GM23338 (cell line): ENCODE measurements around the gene ENTHD1. TPM values are rescaled to one million over a fixed set of nuclear protein-coding genes. Genes with fewer than 3 reads are reported as not detected.

Experiments
- ATAC-seq: fragments of 200-7000 bp; cut with Tn5 transposase; 3 replicates; pipeline ENCODE4 v1.9.1; 2020
- DNase-seq: peaks from one replicate; pipeline ENCODE4 v3.0.0-alpha.2; 2015; ENCODE audit warnings: low spot score
- H2AFZ ChIP-seq: fragments of 200-600 bp; sonication (generic); 2 replicates; pipeline ENCODE4 v1.8.0; 2016; ENCODE audit warnings: antibody characterized with exemption, mild to moderate bottlenecking, moderate library complexity
- H3F3A ChIP-seq: fragments of 200-600 bp; sonication (generic); replicated peaks from 2 replicates; pipeline ENCODE4 v1.8.0; 2017; ENCODE audit warnings: antibody characterized with exemption, mixed run types, low read depth
- H3K27ac ChIP-seq: fragments of 200-600 bp; sonication (generic); 2 replicates; pipeline ENCODE4 v1.6.1; 2016; ENCODE audit warnings: low read depth
- H3K27me3 ChIP-seq: fragments of 200-600 bp; sonication (generic); 2 replicates; pipeline ENCODE4 v1.8.0; 2016; ENCODE audit warnings: mild to moderate bottlenecking, mixed run types, moderate library complexity; ENCODE audit not compliant: insufficient read depth
- H3K36me3 ChIP-seq: fragments of 200-600 bp; sonication (generic); 2 replicates; pipeline ENCODE4 v1.8.0; 2016; ENCODE audit warnings: mild to moderate bottlenecking; ENCODE audit not compliant: insufficient read depth
- H3K4me1 ChIP-seq: fragments of 200-600 bp; sonication (generic); 2 replicates; pipeline ENCODE4 v1.8.0; 2016; ENCODE audit warnings: mild to moderate bottlenecking, moderate library complexity; ENCODE audit not compliant: insufficient read depth
- H3K4me2 ChIP-seq: fragments of 200-600 bp; sonication (generic); 2 replicates; pipeline ENCODE4 v1.7.1; 2017; ENCODE audit warnings: mixed run types
- H3K4me3 ChIP-seq: fragments of 200-600 bp; sonication (generic); 2 replicates; pipeline ENCODE4 v1.6.1; 2016; ENCODE audit warnings: mixed run types
- H3K79me2 ChIP-seq: fragments of 200-600 bp; sonication (generic); replicated peaks from 2 replicates; pipeline ENCODE4 v1.8.0; 2017; ENCODE audit warnings: mild to moderate bottlenecking; ENCODE audit not compliant: insufficient read depth
- H3K9me2 ChIP-seq: fragments of 200-600 bp; sonication (generic); 2 replicates; pipeline ENCODE4 v1.8.0; 2017; ENCODE audit not compliant: insufficient read depth
- H4K20me1 ChIP-seq: fragments of 200-600 bp; sonication (generic); replicated peaks from 2 replicates; pipeline ENCODE4 v1.8.0; 2017; ENCODE audit warnings: mild to moderate bottlenecking; ENCODE audit not compliant: insufficient read depth
- H3K27ac Mint-ChIP-seq: 2 replicates; pipeline ENCODE4 v1.8.0; 2020; ENCODE audit warnings: inconsistent platforms, mild to moderate bottlenecking, moderate library complexity, mixed read lengths
- H3K27me3 Mint-ChIP-seq: 3 replicates; pipeline ENCODE4 v1.8.0; 2022; ENCODE audit warnings: low read depth, mild to moderate bottlenecking, moderate library complexity, mixed read lengths, inconsistent platforms; ENCODE audit not compliant: insufficient read depth, poor library complexity
- H3K36me3 Mint-ChIP-seq: 3 replicates; pipeline ENCODE4 v1.8.0; 2021; ENCODE audit warnings: low read depth, mild to moderate bottlenecking, inconsistent platforms, moderate library complexity, mixed read lengths
- H3K4me1 Mint-ChIP-seq: 3 replicates; pipeline ENCODE4 v1.8.0; 2020; ENCODE audit warnings: mild to moderate bottlenecking, inconsistent platforms, mixed read lengths
- H3K4me3 Mint-ChIP-seq: 3 replicates; pipeline ENCODE4 v1.8.0; 2021; ENCODE audit warnings: moderate library complexity, mild to moderate bottlenecking, inconsistent platforms, mixed read lengths
- H3K9me3 Mint-ChIP-seq: 3 replicates; pipeline ENCODE4 v1.8.0; 2020; ENCODE audit warnings: moderate library complexity, mild to moderate bottlenecking, inconsistent platforms, mixed read lengths
- CREB1 ChIP-seq: fragments of 250-450 bp; sonication (Bioruptor Pico); IDR thresholded peaks from 2 replicates; pipeline ENCODE4 v1.5.0; 2020; ENCODE audit warnings: low read depth, mild to moderate bottlenecking, moderate library complexity
- CTCF ChIP-seq, 2 experiments: fragments of 200-600 bp in 1 of 2; sonication (generic) in 1 of 2; conservative IDR thresholded peaks; 2 replicates each; pipeline versions ENCODE4 v1.5.1 to v1.6.1; 2016 to 2017; ENCODE audit warnings: antibody characterized with exemption in 2 of 2, low read depth in 2 of 2, mild to moderate bottlenecking in 2 of 2, moderate library complexity in 1 of 2
- JUNB ChIP-seq: IDR thresholded peaks from one replicate; pipeline ENCODE4 v1.6.1; 2016; ENCODE audit warnings: antibody characterized with exemption; ENCODE audit not compliant: unreplicated experiment
- NANOG ChIP-seq: IDR thresholded peaks from 2 replicates; pipeline ENCODE4 v1.6.1; 2016; ENCODE audit warnings: antibody characterized with exemption, borderline replicate concordance
- REST ChIP-seq: IDR thresholded peaks from one replicate; pipeline ENCODE4 v1.6.1; 2018; ENCODE audit warnings: antibody characterized with exemption; ENCODE audit not compliant: unreplicated experiment
- STAT1 ChIP-seq: IDR thresholded peaks from one replicate; pipeline ENCODE4 v1.6.1; 2016; ENCODE audit warnings: antibody characterized with exemption; ENCODE audit not compliant: unreplicated experiment
- ZNF114 ChIP-seq: fragments of 250-450 bp; sonication (Bioruptor Pico); IDR thresholded peaks from 2 replicates; pipeline ENCODE4 v1.5.0; 2020; ENCODE audit warnings: mild to moderate bottlenecking, moderate library complexity
- ZNF462 ChIP-seq: fragments of 250-450 bp; sonication (Bioruptor Pico); IDR thresholded peaks from 2 replicates; pipeline ENCODE4 v1.5.0; 2020; ENCODE audit warnings: mild to moderate bottlenecking, moderate library complexity
- polyA plus RNA-seq: library from polyadenylated mRNA; unstranded; fragments of >200 nt; fragmentation: Nextera tagmentation; extraction: Ambion mirVana; gene quantifications from 2 replicates; pipeline ENCODE4 v1.2.1, GENCODE V29; 2016
- total RNA-seq: library from RNA; depleted of rRNA; stranded (reverse); fragments of >200 nt; shearing (Covaris generic); gene quantifications from 2 replicates; pipeline ENCODE4 v1.2.3, GENCODE V29; 2014

The ENTHD1 gene
- total and polyA plus RNA-seq, 2 experiments from 2014 or later: not detected

GRCh38 chr22:39908737-39909136 lies 15.2 kb upstream of the ENTHD1 start:
- H3K36me3 ChIP-seq: no peaks in the 10 kb centered on the region
- H3K27me3 Mint-ChIP-seq: peaks cover 4% of the 10 kb centered on the region
- H4K20me1 ChIP-seq: no peaks in the 10 kb centered on the region
- no peak overlapping the region for H3K4me3 ChIP-seq
- no peaks in the 10 kb centered on the region for H3F3A ChIP-seq
- no peaks in the 10 kb centered on the region for H3K9me3 Mint-ChIP-seq
- peaks cover 16% of the 10 kb centered on the region; the same call in 2 of the 3 replicates for H3K4me1 Mint-ChIP-seq
- H2AFZ ChIP-seq: no peak overlapping the region
- H3K27me3 ChIP-seq: no peaks in the 10 kb centered on the region
- DNase-seq (no peak), ATAC-seq (no peak)
- H3K4me3 Mint-ChIP-seq: no peak overlapping the region
- H3K4me1 ChIP-seq: peaks cover 6% of the 10 kb centered on the region; the same call in 1 of the 2 replicates
- no peak overlapping the region for H3K27ac Mint-ChIP-seq
- H3K79me2 ChIP-seq: no peaks in the 10 kb centered on the region
- no peak overlapping the region for H3K27ac ChIP-seq
- no peak overlapping the region for H3K4me2 ChIP-seq
- no peaks in the 10 kb centered on the region for H3K36me3 Mint-ChIP-seq
- no peak for TF ChIP-seq CTCF (conservative IDR thresholded peaks at IDR 0.05; ENCODE audit: low read depth in 2 of 2)
- H3K9me2 ChIP-seq: no peaks in the 10 kb centered on the region

GRCh38 chr22:39908136-39908535 lies 14.6 kb upstream of the ENTHD1 start:
- Histone ChIP-seq H3K9me2 (no peaks in the 10 kb centered on the region), H3K4me2 (no peak overlapping the region), H3F3A (no peaks in the 10 kb centered on the region), H2AFZ (no peak overlapping the region), H3K4me1 (peaks cover 6% of the 10 kb centered on the region; the same call in 1 of the 2 replicates), H3K4me3 (no peak overlapping the region), H3K36me3 (no peaks in the 10 kb centered on the region), H3K79me2 (no peaks in the 10 kb centered on the region), H3K27ac (no peak overlapping the region), H3K27me3 (no peaks in the 10 kb centered on the region), H4K20me1 (no peaks in the 10 kb centered on the region)
- ATAC-seq (no peak), DNase-seq (no peak)
- Mint-ChIP-seq H3K27ac (no peak overlapping the region), H3K4me3 (no peak overlapping the region), H3K9me3 (no peaks in the 10 kb centered on the region), H3K36me3 (no peaks in the 10 kb centered on the region), H3K27me3 (peaks cover 4% of the 10 kb centered on the region), H3K4me1 (peaks cover 16% of the 10 kb centered on the region; the same call in 2 of the 3 replicates)
- TF ChIP-seq CREB1 (no peak), ZNF114 (no peak), NANOG (no peak), JUNB (no peak), REST (no peak), CTCF (conservative IDR thresholded peaks at IDR 0.05; ENCODE audit: low read depth in 2 of 2) (no peak), STAT1 (no peak), ZNF462 (CRISPR knock-in tag) (no peak)
